GM18868 (cell line): ENCODE measurements around the gene VPS45.
"Not testable (repeated sequence)": the region's sequence is repeated elsewhere in the genome, so short reads cannot be mapped to it uniquely, and the experiment has no call there.

ENCODE experiments used
- ATAC-seq: cut with Tn5 transposase; IDR thresholded peaks from one replicate; pipeline ENCODE4 v1.9.1; 2021; ENCODE audit warnings: mild to moderate bottlenecking, moderate library complexity; ENCODE audit not compliant: unreplicated experiment

VPS45 gene

DNA sequence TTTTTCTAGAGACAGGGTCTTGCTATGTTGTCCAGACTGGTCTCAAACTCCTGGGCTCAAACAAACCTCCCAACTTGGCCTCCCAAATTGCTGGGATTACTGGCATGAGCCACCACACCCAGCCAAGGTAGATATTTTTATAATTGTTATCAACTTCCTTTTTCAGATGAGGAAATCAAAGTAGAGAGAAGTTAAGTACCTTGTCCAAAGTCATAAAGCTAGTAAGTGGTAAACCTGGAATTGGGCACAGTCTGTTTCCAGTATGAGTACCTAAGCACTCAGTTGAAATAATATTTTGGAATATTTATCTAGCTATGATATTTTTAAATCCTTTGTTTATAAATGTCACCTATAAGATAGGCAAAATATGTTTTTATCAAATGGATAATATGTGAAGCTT lies 59.9 kb downstream of the VPS45 start:
- no peak for ATAC-seq

DNA sequence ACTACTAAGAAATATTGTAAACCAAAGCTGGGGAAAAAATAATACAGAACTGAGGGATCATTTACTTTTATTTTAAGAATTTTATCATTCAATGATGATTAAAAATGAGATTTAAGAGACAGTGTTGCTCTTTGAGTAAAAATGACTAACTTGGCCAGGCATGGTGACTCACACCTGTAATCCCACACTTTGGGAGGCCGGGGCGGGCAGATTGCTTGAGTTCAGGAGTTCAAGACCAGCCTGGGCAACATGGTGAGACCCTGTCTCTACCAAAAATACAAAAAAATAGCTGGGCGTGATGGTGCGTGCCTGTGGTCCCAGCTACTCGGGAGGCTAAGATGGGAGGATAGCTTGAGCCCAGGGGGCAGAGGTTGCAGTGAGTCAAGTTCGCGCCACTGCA lies 60.3 kb downstream of the VPS45 start:
- ATAC-seq: no peak

DNA sequence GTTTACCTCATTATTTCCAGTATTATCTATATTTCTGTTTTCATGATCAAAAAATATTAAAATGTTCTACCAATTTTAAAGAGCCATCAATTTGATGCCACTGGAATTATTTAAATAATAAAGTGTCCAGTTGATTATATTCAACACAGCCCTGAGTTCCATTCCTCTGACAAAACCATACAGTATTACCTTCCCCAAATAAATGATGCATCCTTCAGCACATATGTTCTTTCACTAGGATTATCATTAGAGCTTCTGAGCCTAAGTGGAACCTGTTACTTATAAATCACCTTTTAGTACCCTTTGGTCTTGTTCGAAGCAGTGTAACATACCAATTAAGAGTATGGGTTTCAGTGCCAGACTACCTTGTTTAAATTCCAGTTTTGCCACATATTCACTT lies 64.8 kb downstream of the VPS45 start:
- ATAC-seq: no peak

DNA sequence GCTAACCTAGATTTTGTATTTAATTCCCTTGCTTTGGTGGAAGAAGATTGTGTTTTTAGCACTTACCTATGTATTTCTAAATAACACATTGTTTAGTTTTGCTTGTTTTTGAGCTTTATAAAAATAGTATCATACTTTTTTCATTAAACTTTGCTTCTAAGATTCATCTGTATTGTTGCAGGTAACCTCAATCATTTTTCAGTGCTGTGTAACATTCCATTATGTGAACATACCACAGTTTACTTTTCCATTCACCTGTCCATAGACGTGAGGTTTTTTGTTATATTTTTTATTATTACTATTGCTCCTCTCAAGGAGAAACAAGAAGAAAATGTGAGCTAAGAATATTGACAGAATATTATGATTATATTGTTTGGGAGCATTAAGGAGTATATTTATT lies 67.0 kb downstream of the VPS45 start:
- ATAC-seq: no peak

DNA sequence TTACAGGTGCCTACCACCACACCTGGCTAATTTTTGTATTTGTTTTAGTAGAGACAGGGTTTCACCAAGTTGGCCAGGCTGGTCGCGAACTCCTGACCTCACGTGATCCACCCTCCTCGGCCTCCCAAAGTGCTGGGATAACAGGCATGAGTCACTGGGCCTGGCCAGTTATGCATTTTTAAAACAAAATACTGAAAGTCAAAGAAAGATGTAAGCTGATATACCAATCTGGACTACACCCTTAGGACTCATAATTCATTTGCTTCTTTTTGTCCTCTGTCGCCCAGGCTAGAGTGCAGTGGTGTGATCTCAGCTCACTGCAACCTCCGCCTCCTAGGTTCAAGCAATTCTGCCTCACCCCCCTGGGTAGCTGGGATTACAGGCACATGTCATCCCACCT lies 67.8 kb downstream of the VPS45 start:
- not testable (repeated sequence) for ATAC-seq

DNA sequence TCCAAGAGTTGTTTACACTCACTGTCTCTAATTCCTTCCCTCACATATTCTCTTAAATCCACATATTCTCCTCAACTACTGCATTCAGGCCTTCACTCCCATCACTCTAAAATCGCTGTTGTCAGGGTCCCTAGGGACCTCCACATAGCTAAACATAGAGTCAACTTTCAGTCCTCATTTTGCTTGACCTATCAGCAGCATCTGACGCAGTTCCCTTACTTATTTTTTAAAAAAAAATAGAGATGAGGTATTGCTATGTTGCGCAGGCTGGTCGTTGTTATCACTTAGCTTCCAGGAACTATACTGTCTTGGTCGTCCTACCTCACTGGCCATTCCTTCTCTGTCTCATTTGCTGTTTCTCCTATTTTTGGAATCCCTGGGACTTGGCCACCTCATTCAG lies 70.5 kb downstream of the VPS45 start:
- ATAC-seq: no peak

DNA sequence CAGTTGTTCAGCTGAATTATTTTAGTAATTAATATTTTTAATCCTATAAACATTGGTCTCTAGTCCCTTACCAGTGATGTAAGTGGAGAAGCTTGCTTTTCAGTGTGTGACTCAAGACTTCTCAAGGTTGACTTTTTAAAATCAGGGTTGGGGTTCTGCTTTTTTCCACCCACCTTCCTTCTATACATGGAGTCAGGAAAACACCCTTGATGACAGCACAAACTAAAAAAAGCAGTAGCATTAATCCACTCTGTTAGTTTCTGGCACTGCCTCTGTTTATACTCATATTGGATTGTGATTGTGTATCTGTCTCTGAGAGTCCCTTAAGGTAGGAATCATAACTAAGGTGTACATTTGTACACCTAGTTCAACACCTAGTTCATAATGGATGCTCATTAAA lies 73.9 kb downstream of the VPS45 start:
- ATAC-seq: no peak

DNA sequence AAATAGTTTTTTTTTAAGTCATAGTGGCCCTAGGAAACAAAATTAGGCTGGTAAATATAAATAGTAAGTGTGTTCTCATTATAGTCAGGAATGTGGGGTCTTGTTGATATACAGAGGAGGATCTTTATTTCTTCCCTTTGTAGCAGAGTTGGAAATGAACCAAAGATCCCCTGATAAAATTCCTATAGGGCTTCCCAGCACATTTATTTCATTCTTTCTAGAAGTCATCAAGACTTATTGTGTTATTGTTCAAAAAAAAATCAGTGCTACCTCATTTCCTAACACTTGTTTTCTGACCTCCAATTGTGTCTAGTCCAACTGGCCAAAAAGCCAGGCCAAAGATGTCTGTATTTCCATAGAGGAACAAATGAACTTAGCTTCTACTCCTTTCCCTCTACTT lies 74.5 kb downstream of the VPS45 start:
- ATAC-seq: no peak

DNA sequence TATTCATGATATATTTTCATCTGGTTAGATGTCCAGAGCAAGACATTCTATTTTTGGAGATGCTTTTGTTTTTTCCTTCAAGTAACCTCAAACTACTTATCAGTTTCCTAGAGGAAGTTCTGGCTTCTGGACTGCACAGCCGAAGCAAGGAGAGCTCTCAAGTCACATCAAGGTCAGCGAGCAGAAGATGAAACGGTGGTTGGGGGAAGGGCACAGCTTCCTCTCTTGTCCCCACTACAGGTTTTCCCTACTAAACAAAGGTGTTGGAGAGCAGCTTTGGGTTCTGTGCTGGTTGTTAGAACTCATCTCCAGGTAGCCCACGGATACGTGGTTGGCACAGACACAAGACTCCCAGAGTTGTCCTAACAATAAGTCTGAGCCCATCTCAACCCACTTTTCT lies 77.0 kb downstream of the VPS45 start:
- ATAC-seq: no peak

DNA sequence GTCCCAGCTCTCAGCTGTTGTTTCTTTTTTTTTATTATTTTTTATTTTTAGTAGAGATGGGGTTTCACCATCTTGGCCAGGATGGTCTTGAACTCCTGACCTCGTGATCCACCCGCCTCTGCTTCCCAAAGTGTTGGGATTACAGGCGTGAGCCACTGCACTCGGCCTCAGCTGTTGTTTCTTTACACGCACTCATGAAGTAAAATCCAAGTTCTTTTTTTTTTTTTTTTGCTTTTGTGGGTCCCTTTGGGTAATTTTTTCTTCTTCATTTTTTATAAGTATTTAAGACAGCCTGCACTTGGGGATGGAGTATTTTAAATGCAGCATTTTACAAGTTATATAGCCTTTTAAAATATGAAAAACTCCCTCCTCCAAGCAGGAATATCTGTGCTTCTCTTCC lies 78.4 kb downstream of the VPS45 start:
- ATAC-seq: not testable (repeated sequence)

DNA sequence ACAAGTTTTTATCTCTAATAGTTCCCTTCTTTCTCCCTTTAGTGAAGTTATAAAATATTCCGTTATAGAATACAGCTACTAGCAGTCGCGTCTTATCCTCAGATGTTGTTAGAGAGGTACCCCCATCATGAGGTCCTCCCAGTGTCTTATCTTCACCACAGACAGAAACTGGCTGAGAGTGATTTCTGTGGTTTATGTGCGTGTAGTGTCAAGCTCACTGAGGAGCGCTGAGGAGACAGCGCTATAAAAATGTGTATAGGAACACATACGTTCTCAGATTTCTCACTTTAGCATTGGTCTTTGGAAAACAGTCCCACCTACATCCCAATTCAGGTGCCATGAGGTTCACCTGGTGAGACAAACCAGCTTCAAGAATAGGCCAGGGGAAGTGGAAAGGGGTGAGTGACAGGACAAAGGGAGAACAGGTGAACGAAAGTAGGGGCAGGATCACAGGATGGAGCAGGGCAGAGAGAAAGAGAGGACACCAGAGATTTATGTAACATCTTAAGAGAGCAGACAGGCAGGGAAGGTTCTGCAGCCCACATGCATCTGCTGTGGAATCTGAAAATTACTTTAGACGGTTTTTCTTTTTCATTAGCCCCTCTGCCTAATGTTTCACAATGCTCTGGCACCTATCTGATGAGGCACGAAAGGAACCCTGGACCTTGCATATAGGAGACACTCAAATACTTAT lies 79.4 kb downstream of the VPS45 start:
- no peak for ATAC-seq

DNA sequence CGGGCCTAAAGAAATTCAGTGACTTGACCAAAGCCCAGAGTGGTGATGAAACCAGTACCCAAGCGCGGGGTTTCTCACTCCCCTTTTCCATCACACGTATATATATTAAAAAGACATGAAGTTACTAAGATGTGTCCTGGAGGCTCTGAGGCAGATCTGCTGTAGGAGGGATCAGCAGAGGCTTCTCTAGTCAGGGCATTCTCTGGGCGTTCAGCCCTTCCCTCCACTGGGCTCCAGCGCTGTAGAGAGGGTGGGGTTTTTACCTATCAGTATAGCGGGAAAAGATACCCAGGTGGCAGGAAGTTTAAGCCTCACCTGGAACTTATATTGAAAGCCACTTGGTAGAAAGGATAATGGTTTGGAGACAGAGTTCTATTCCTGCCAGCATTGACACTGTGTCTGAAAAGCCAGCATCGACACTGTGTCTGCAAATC lies 81.3 kb downstream of the VPS45 start:
- no peak for ATAC-seq

DNA sequence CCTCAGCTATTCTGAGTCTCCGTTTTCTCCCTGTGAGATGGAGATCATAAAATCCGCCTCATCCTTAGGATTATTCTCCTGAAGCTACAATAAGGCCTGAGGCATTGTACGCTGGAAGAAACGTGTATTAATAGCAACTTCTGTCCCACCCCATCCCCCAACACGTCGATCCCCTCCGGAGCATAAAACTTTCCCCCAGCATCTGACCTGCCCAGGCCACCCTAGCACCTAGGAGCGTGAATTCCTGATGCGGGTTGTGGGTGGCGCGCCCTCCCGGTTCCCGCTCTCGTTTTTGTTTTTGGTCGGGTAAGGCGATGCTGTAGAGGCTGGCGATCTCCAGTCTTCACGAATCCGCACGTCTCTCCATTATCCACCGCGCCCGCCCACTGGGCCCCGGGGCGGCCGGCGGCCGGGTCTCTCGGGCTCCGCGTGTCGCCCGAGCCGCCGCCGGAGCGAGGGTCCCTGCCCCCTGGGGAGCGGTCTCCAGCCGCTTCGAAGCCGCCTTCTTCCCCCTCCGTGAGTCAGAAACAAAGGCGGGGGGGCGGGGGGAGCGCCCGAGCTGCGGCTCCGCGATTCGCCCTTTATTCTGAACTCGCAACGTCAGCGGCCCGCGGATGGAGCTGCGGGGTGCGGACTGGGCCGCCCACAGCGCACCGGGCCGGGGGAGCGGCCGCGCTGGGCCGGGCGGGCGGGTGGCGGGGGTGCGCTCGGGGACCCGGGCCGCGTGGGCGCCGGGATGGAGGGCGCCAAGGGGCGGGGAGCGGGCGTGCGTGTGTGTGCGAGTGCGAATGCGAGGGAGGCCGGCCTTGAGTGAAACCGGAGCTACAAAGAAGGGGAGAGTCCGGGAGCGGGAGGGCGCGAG lies 81.9 kb downstream of the VPS45 start, which contains the start of gene PLEKHO1:
Gene PLEKHO1, plus strand, starts transcription at position 646 of the 862 bp plus-strand sequence. CDS start 342 bp downstream, outside the sequence.
- ATAC-seq: peak; percentile 48

DNA sequence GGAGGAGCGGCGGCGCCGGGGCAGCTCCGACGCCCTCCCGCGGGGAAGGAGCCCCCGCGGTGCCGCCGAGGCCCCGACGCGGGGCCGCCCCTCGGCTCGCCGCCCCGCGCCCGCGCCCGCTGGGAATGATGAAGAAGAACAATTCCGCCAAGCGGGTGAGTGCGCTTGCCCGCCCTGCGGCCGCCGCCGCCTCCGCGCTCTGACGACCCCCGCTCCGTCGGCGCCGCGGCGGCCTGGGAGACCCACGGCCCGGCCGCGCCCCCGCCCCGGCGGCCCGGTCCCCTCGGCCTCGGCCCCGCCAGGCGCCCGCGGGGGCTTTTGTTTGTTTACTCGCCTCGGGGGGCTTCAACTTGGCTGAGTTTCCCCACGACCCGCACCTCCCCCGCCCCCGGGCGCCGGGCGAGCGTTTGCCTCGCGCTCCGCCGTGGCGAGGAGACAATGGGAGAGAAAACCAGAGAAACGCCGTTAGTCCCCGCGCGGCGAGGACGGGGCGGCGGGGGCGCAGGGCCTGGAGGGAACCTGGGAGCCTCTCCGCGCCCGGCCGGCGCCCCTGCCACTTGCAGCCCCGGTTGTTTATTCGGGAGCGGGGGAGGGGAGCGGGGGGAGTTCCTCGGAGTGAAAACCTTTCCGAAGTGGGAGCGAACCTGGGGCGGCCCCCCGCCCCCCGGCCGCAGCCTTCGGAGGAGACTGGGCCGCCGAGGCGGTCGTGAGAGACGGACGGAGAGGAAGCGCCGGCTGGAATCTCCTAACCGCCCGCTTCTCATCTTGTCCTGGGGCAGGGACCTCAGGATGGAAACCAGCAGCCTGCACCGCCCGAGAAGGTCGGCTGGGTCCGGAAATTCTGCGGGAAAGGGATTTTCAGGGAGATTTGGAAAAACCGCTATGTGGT lies 82.8 kb downstream of the VPS45 start:
- peak; percentile 13 for ATAC-seq

DNA sequence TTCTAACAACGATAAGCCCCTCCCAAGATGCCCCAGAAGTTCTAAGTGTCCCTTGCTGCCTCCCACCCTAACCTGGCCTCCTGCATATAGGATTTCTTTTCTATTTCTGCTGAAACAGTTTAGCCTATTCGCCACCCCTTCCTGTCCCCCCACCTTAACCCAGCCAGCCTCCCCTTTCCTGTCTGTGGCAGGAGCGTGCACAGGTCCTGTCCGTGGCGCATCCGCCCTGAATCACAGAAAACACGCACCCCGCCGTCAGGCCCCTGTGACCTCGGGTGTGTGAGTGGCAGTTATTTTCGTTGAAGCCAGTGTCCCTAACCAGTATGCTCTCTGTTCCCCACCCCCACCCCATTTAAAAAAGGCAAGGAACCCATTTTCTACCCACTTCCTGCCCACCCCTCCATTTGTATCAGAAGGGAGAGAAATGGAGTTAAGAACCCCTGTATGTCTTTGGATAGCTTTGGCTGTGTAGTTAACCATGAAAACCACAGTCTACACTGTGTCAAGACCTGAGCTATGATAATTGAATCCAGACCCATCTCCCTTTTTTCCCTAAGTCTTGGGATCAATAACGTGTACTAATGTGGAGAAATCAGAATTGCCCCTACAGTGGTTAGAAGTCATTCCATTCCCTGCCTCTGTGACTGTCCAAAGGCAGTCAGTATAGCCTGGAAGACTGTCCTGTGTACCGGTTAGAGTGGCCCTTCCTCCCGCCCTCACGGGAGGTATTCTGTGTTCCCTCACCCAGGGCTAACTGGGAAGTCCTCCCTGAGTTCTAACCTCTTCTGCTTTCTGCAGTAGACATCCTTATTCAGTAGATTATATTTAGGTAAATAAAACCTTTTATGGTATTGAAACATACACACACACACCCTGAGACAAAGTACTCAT lies 84.0 kb downstream of the VPS45 start:
- ATAC-seq: no peak

DNA sequence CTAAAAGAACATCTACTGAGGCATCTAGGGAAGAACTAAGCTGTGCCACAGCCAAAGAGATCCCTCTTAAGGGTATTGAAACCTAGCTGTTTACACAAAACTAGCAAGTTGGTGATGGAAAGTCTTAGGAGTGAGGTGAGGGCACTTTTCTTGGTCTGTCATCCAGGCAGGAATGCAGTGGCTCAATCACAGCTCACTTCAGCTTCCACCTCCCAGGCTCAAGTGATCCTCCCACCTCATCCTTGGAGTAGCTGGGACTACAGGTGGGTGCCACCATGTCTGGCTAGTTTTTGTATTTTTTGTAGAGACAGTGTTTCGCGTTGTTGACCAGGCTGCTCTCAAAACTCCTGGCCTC lies 84.6 kb downstream of the VPS45 start:
- no peak for ATAC-seq

DNA sequence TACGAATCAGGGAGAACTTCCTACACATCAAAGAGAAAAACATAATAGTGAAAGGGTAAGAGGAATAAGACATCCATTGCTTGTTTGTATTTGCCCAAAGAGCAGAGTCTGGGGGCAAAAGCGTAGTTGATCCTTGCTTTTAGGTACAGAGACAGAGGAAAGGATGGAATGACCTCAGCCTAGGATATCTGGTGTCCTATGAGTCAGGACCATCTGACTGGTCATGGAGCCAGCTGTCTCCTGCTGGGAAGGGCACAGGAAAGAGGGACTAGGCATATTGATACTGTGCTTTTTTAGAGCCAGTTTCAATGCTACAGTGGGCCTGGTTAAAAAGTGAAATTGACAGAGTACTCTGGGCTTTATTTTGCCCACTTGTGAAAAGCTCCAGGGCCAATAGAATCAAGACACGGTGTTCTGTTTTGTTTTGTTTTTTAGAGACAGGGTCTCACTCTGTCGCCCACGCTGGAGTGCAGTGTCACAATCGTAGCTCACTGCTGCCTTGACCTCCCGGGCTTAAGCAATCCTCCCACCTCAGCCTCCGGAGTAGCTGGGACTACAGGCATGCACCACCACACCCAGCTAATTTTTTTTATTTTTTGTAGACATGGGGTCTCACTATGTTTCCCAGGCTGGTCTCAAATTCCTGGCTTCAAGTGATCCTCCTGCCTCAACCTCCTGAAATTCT lies 85.3 kb downstream of the VPS45 start:
- ATAC-seq: no peak

DNA sequence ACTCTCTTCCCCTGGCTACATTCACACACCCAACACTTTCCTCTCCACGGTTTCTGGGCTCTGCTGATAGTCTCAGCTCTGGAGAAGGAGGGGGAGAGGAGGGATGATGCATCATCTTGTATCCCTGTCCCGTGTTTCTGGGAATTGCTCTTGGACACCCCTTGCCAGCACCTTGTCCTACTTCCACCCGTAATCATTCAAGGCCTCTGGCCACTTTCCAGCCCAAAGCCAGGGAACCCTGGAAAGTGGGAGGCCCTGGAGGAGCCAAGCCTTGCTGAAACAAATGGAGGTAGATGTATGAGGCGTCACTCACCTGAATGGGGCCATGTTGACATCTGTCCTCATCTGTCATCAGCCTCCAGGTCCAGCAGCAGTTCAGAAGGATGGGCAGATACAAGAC lies 86.6 kb downstream of the VPS45 start:
- ATAC-seq: no peak

DNA sequence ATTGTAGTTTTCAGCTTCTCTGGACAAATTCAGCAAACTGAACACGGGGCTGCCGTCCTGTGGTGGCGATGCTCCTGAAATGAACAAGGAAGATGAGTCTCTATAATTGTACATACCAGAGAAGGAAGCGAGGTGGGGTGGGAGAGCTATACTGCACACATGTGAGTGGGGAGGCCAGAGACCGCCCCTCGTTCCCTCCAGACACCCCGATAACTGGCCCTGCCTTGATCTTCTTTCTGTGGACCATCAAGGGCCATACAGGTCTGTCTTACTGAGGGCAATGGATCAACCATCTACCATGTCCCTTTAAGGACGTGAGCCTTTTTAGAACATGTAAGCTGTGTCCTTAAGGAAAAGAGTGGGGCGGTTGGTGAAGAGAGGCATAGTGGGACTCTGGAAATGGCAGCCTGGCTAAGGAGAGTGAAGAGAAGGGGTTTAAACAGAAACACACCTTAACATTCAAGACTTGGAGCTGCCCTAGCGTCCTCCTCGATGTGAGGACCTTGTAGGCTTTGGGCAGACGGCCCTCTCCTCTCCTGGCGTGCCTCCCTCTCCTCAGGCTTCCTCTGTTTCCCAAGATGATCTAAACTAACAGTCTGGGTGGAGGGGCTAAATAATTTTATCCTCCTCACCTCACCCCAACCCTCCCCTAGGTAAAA lies 88.0 kb downstream of the VPS45 start:
- no peak for ATAC-seq
